Bronchial epithelial cell (primary cell): Measurements from ENCODE around the gene MRPL20. TPM values are rescaled to one million over a fixed set of nuclear protein-coding genes. Genes with fewer than 3 reads are reported as not detected.
A peak's percentile ranks its signal among the peaks of the same experiment; 100 is the strongest.

Source experiments
- DNase-seq: peaks from one replicate; pipeline ENCODE4 v3.0.0-alpha.2; 2010; ENCODE audit warnings: low read depth
- FAIRE-seq: peaks from 2 replicates; lab custom pipeline; 2011; peaks lifted over from hg19 to GRCh38; lab: Jason Lieb, UNC
- H3K27me3 ChIP-seq: 2 replicates; pipeline ENCODE4 v1.5.1; 2011; ENCODE audit warnings: low read length; ENCODE audit not compliant: control insufficient read depth, insufficient read depth
- H3K36me3 ChIP-seq: 2 replicates; pipeline ENCODE4 v1.5.1; 2011; ENCODE audit warnings: low read length; ENCODE audit not compliant: control insufficient read depth, insufficient read depth
- H3K4me3 ChIP-seq: 2 replicates; pipeline ENCODE4 v1.5.1; 2011; ENCODE audit warnings: mild to moderate bottlenecking, low read depth, low read length, control low read depth
- total RNA-seq: library from RNA; depleted of rRNA; stranded (reverse); fragments of >200 nt; gene quantifications from 2 replicates; pipeline ENCODE4 v1.2.1, GENCODE V29; 2014
- TF ChIP-seq, protein P1 (sequence below): IDR thresholded peaks from 2 replicates; pipeline ENCODE4 v1.5.1; 2011; ENCODE audit warnings: mild to moderate bottlenecking, moderate library complexity, low read length, control low read depth, inconsistent platforms; ENCODE audit not compliant: insufficient read depth, severe bottlenecking

Gene MRPL20
- total RNA-seq, 1 donor from 2014 or later: 46.3 TPM

GRCh38 chr1:1433804-1434130 is 26.7 kb upstream of the MRPL20 start:
- Histone ChIP-seq H3K27me3 (no peaks in the 10 kb centered on the region), H3K36me3 (no peaks in the 10 kb centered on the region), H3K4me3 (no peak overlapping the region)
- TF ChIP-seq, protein P1, sequence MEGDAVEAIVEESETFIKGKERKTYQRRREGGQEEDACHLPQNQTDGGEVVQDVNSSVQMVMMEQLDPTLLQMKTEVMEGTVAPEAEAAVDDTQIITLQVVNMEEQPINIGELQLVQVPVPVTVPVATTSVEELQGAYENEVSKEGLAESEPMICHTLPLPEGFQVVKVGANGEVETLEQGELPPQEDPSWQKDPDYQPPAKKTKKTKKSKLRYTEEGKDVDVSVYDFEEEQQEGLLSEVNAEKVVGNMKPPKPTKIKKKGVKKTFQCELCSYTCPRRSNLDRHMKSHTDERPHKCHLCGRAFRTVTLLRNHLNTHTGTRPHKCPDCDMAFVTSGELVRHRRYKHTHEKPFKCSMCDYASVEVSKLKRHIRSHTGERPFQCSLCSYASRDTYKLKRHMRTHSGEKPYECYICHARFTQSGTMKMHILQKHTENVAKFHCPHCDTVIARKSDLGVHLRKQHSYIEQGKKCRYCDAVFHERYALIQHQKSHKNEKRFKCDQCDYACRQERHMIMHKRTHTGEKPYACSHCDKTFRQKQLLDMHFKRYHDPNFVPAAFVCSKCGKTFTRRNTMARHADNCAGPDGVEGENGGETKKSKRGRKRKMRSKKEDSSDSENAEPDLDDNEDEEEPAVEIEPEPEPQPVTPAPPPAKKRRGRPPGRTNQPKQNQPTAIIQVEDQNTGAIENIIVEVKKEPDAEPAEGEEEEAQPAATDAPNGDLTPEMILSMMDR: no peak
- FAIRE-seq (no peak), DNase-seq (peak; percentile 58)

DNA sequence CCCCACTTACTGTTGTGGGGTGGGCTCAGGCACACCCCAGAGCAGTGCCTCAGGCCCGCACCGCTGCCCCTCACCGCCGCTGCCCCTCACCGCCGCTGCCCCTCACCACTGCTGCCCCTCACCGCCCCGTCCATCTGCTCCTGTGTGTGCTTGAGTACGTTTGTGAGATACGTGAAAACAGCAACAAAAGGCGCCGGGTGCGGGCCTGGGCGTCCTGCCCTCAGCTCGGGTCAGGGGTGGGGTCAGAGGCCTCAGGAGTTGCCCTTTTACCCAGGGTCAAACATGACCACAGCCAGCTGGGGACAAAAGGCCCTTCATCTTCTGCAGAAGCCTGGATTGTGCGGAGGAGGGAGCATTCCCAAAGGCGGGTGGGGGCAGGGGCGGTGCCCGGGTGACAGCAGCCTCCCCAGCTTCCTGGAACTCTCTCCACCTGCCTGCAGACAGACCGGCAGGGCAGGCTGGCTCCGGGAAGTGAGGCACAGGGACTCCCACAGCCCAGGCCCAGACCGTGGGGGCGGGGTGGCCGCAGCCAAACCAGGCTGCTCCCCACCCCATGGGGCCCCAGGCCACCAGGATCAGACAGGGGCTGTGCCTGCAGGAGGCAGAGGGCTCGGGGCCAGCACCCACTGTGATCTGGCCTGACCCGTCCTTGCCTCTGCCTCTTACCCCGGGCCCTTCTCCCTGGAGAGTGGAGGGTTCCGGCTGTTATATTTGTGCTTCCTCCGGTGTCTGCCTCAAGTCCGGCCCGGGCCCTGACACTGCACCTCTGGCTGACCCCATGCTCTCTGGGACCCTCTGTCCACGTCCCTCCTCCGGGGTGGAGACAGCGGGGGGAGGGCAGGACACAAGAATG is 26.1 kb upstream of the MRPL20 start:
- TF ChIP-seq, protein P1: no peak
- Histone ChIP-seq H3K4me3 (peak overlapping the region; percentile 9), H3K36me3 (no peaks in the 10 kb centered on the region), H3K27me3 (no peaks in the 10 kb centered on the region)
- no peak for FAIRE-seq
- DNase-seq: peak; percentile 62

- FAIRE-seq (no peak), DNase-seq (no peak)
- H3K27me3 ChIP-seq: no peaks in the 10 kb centered on the region
- no peak overlapping the region for H3K4me3 ChIP-seq
- no peaks in the 10 kb centered on the region for H3K36me3 ChIP-seq
- TF ChIP-seq, protein P1: no peak
Observed at GRCh38 chr1:1432274-1432950, 25.3 kb upstream of the MRPL20 start.

- DNase-seq (no peak), FAIRE-seq (no peak)
- Histone ChIP-seq H3K4me3 (no peak overlapping the region), H3K36me3 (no peaks in the 10 kb centered on the region), H3K27me3 (no peaks in the 10 kb centered on the region)
- TF ChIP-seq, protein P1: no peak
Observed at GRCh38 chr1:1431845-1432273, 24.8 kb upstream of the MRPL20 start.

- FAIRE-seq: no peak
- H3K36me3 ChIP-seq: no peaks in the 10 kb centered on the region
- no peak overlapping the region for H3K4me3 ChIP-seq
- no peak for DNase-seq
- TF ChIP-seq, protein P1: no peak
- H3K27me3 ChIP-seq: no peaks in the 10 kb centered on the region
Observed at GRCh38 chr1:1430992-1431844, 24.1 kb upstream of the MRPL20 start.
